ENCODE data around the gene DOK7.

DNA sequence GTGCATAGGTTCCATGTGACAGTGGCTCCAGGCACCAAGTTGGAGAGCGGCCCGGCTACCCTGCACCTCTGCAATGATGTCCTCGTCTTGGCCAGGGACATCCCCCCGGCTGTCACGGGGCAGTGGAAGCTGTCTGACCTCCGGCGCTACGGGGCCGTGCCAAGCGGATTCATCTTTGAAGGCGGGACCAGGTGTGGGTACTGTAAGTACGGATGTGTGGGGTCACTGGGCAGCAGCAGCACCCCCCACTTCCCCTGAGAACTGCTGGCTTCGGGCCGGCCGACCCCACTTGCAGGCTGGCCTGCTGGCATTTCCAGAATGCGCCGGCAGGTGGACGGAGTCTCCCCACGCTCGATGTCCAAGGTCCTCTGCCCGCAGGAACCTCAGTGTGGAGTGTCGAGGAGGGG, 13.2 kb downstream of the DOK7 start:
- TF ChIP-seq, protein P1, sequence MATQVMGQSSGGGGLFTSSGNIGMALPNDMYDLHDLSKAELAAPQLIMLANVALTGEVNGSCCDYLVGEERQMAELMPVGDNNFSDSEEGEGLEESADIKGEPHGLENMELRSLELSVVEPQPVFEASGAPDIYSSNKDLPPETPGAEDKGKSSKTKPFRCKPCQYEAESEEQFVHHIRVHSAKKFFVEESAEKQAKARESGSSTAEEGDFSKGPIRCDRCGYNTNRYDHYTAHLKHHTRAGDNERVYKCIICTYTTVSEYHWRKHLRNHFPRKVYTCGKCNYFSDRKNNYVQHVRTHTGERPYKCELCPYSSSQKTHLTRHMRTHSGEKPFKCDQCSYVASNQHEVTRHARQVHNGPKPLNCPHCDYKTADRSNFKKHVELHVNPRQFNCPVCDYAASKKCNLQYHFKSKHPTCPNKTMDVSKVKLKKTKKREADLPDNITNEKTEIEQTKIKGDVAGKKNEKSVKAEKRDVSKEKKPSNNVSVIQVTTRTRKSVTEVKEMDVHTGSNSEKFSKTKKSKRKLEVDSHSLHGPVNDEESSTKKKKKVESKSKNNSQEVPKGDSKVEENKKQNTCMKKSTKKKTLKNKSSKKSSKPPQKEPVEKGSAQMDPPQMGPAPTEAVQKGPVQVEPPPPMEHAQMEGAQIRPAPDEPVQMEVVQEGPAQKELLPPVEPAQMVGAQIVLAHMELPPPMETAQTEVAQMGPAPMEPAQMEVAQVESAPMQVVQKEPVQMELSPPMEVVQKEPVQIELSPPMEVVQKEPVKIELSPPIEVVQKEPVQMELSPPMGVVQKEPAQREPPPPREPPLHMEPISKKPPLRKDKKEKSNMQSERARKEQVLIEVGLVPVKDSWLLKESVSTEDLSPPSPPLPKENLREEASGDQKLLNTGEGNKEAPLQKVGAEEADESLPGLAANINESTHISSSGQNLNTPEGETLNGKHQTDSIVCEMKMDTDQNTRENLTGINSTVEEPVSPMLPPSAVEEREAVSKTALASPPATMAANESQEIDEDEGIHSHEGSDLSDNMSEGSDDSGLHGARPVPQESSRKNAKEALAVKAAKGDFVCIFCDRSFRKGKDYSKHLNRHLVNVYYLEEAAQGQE (IDR thresholded peaks at IDR 0.05), result no peak
- TF ChIP-seq, protein P2, sequence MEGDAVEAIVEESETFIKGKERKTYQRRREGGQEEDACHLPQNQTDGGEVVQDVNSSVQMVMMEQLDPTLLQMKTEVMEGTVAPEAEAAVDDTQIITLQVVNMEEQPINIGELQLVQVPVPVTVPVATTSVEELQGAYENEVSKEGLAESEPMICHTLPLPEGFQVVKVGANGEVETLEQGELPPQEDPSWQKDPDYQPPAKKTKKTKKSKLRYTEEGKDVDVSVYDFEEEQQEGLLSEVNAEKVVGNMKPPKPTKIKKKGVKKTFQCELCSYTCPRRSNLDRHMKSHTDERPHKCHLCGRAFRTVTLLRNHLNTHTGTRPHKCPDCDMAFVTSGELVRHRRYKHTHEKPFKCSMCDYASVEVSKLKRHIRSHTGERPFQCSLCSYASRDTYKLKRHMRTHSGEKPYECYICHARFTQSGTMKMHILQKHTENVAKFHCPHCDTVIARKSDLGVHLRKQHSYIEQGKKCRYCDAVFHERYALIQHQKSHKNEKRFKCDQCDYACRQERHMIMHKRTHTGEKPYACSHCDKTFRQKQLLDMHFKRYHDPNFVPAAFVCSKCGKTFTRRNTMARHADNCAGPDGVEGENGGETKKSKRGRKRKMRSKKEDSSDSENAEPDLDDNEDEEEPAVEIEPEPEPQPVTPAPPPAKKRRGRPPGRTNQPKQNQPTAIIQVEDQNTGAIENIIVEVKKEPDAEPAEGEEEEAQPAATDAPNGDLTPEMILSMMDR (IDR thresholded peaks at IDR 0.05; ENCODE audit: low read depth, low read length, missing input control), result no peak
- TF ChIP-seq, protein P3, sequence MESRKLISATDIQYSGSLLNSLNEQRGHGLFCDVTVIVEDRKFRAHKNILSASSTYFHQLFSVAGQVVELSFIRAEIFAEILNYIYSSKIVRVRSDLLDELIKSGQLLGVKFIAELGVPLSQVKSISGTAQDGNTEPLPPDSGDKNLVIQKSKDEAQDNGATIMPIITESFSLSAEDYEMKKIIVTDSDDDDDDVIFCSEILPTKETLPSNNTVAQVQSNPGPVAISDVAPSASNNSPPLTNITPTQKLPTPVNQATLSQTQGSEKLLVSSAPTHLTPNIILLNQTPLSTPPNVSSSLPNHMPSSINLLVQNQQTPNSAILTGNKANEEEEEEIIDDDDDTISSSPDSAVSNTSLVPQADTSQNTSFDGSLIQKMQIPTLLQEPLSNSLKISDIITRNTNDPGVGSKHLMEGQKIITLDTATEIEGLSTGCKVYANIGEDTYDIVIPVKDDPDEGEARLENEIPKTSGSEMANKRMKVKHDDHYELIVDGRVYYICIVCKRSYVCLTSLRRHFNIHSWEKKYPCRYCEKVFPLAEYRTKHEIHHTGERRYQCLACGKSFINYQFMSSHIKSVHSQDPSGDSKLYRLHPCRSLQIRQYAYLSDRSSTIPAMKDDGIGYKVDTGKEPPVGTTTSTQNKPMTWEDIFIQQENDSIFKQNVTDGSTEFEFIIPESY (IDR thresholded peaks at IDR 0.05), result no peak
- no peak for TF ChIP-seq FOXA1 (IDR thresholded peaks at IDR 0.05)
